NCI-H345 treated with DMSO at 0.1 percent for 48 hours (cell line): ENCODE data around the gene ENO1.
"Not testable (repeated sequence)": the region's sequence is repeated elsewhere in the genome, so short reads cannot be mapped to it uniquely, and the experiment has no call there.

Source experiments
- DNase-seq: peaks from one replicate; lab custom pipeline; 2025; ENCODE audit not compliant: unreplicated experiment; lab: John Stamatoyannopoulos, UW

The ENO1 gene

GRCh38 chr1:8878448-8878697, at the start of gene ENO1:
Gene ENO1, minus strand, starts transcription at chr1:8878686. Its CDS starts 3,778 bp downstream, at chr1:8874908.
- no peak for DNase-seq

- DNase-seq = no peak
Observed at GRCh38 chr1:8926707-8927694, 48.5 kb upstream of the ENO1 start.

- no peak for DNase-seq
Observed at GRCh38 chr1:8925960-8926359, 47.5 kb upstream of the ENO1 start.

- DNase-seq = no peak
Observed at GRCh38 chr1:8925406-8925805, 46.9 kb upstream of the ENO1 start.

- DNase-seq = no peak
Observed at GRCh38 chr1:8922962-8923361, 44.5 kb upstream of the ENO1 start.

GRCh38 chr1:8917536-8917935, 39.0 kb upstream of the ENO1 start:
- not testable (repeated sequence) for DNase-seq

- DNase-seq = no peak
Observed at GRCh38 chr1:8915446-8915845, 37.0 kb upstream of the ENO1 start.

- no peak for DNase-seq
Observed at GRCh38 chr1:8914466-8914865, 36.0 kb upstream of the ENO1 start.

- no peak for DNase-seq
Observed at GRCh38 chr1:8913457-8913856, 35.0 kb upstream of the ENO1 start.

- peak; percentile 97 for DNase-seq
Observed at GRCh38 chr1:8911416-8912309, 33.2 kb upstream of the ENO1 start.

GRCh38 chr1:8910914-8911313, 32.4 kb upstream of the ENO1 start:
- DNase-seq = no peak

GRCh38 chr1:8910331-8910730, 31.8 kb upstream of the ENO1 start:
- DNase-seq = no peak

GRCh38 chr1:8908388-8909151, 30.1 kb upstream of the ENO1 start:
- DNase-seq = no peak

GRCh38 chr1:8905582-8906191, 27.2 kb upstream of the ENO1 start:
- DNase-seq = no peak

- DNase-seq = peak; percentile 18
Observed at GRCh38 chr1:8903908-8904650, 25.6 kb upstream of the ENO1 start.

- DNase-seq = no peak
Observed at GRCh38 chr1:8903410-8903809, 24.9 kb upstream of the ENO1 start.

- no peak for DNase-seq
Observed at GRCh38 chr1:8902765-8903164, 24.3 kb upstream of the ENO1 start.

- DNase-seq = not testable (repeated sequence)
Observed at GRCh38 chr1:8900684-8901083, 22.2 kb upstream of the ENO1 start.

GRCh38 chr1:8899046-8899445, 20.6 kb upstream of the ENO1 start:
- DNase-seq = no peak

GRCh38 chr1:8898418-8898817, 19.9 kb upstream of the ENO1 start:
- not testable (repeated sequence) for DNase-seq
